ENCODE data around the gene WHRN. TPM values are rescaled to one million over a fixed set of nuclear protein-coding genes. Genes with fewer than 3 reads are reported as not detected.

The WHRN gene
- total RNA-seq, 1 experiment from 2014 or later, result 1.4 TPM

DNA sequence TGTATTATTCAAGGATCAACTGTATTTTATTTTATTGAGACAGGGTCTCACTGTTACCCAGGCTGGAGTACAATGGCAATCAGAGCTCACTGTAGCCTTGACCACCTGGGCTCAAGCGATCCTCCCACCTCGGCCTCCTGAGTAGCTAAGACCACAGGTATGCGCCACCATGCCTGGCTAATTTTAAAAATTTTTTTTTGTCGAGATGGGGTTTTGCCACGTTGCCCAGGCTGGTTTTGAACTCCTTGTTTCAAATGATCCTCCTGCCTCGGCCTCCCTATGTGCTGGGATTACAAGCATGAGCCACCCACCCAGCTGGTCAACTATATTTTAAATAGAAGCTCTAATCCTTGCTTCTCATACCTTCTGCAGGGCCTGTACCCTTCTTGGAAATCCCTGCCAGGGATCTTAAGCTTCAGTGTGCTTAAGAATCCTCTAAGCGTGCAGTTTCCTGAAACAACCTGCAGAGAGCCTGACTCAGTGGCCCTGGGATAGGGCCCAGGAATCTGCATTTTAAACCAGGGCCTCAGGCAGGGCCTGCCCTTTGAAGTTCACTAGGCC, 120.4 kb downstream of the WHRN start:
- DNase-seq (ENCODE audit: low read depth), result no peak

- no peak for DNase-seq (ENCODE audit: low read depth)
Measured at GRCh38 chr9:114384341-114384740, 120.9 kb downstream of the WHRN start.

GRCh38 chr9:114383521-114384231, 121.6 kb downstream of the WHRN start:
- DNase-seq (ENCODE audit: low read depth), result peak; percentile 84

DNA sequence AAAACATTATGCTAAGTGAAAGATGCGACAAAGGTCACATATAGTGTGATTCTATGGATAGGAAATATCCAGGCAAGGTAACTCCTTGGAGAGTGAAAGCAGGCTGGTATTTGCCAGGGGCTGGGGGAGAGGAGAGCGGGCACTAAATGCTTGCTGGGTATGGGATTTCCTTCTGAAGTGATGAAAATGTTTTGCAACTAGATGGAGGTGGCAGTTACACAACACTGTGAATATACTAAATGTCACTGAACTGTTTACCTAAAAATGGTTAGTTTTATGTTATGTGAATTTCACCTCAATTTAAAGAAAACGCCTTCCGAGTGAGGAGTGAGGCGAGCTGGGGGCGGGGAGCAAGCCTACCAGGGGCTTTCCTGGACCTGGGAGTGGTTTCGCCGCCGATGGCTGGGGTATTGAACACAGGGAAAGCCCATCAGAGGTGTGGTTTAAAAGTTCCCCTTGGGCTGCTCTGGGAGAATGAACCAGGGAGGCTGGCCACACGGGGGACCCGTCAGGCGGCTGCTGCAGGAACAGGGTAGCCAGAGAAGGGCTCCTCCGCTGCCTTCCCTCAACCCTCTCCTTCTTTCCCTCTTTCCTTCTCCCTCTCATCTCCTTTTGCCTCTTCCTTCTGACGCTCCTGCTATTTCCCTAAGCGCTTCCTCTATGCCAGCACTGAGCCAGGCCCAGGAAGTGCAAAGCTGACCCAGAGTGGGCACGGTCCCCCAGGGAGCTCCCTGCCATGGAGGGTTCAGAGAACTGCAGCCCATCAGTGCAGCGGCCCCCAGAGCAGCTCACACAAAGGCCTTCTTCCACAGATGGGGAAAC, 122.4 kb downstream of the WHRN start:
- no peak for DNase-seq (ENCODE audit: low read depth)

DNA sequence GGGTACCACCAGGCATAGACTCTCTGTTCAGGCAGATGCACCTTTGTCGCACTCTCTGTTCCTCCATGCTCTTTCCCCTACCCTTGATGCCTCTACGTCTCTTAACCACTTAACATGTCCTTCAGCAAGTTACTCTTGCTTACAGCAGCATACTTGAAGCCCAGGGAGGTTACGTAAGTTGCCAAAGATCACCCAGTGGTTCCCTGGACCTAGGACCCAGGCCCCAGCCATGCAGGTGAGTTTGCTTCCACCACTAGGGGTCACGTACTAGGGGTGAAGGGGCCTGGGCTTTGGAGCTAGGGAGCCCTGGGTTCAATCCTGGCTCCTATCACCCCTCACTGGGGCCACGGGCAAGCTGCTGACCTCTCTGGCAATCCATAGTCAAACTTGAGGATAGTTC, 126.4 kb downstream of the WHRN start:
- no peak for DNase-seq (ENCODE audit: low read depth)

GRCh38 chr9:114378016-114378415, 127.3 kb downstream of the WHRN start:
- DNase-seq (ENCODE audit: low read depth), result no peak

DNA sequence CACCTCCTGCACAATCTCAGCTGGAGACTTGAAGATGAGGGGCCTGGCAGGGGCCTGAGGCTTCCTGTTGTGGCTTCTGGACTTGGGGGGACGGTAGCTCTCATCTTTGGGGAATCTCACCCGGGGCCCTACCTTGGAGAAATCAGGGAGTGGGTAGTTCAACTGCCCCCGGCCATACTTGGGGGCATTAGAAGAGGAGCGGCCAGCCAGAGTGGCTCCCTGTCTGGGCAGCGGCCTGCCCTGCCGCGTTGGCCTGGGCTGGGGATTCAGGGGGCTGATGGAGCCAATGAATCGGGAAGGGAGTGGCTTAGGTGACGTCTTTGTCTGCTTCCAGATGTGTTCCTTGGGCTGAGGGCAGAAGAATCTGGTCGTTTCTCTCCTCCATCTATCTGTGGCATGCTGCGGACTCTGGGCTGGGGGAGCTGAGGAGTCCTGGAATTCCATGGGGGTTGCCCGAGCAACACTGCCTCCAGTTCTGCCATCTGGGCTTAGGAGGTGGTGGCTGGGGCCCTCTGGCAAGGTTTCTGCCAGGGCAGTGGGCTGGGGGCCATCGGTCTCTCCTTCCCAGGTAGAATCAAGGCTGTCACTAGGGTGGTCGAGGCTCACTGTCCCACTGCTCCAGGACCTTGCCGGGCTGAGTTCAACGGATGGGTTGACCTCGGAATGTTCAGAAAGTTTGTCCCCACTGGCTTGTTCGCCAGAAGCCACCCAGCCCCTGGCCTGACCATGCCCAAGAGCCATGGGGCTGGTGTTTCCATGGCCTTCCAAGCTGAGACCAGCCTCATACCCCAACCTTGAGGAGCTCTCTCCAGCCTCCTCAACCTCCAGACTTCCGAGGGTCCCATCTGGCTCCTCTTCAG, 128.5 kb downstream of the WHRN start:
- DNase-seq (ENCODE audit: low read depth), result no peak

- no peak for DNase-seq (ENCODE audit: low read depth)
Measured at GRCh38 chr9:114375386-114376175, 129.7 kb downstream of the WHRN start.

DNA sequence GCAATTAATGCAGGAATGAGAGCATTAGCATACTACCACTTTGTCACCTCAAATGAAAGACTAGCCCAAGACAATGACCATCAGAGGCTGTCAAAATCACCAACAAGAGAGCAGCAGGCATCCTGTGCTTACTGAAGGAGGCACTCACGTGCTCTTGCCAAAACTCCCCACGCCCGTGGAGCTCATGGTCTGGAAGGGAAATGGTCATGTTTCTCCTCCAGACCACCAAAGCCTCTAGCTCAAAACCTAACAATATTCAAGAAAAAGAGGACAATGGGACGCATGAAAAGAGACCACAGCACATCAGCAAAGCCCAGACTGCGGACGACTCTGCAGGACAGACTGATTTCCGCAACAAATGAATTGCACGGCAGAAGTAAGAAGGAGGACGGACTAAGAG, 130.3 kb downstream of the WHRN start:
- DNase-seq (ENCODE audit: low read depth), result no peak

DNA sequence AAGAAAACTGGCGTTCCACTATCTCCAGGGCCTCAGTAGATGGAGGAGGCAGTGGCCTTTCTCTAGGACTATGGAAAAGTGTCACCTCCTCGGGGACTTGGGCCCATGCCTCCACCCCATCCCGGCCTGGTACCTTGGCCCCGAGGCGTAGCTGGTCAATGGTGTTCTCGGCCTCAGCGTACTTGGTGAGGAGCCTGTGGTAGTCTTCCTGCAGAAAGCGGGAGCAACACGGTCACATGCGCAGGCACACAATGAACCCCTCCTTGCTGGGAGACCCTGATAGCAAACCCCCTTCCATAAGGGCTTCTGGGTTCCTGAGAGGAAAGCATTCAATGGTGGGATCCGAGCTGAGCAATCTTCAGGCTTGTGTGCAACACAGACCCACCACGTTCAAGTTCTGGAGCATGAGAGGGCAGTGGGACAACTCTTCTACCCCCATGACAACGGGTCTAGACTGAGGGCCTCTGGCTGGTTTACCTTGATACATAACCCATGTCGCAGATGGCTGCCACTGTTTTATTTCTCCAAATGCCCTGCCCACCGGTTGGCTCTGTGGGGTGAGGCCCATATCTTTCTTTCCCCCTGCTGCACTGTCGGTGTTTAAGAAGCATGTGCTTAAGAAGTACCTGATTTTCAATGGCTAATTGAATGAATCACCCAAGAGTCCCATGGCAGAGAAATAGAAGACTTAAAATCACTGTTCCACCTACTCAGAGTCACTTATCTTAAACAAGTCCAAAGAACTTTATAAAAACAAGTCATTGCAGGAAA, 131.1 kb downstream of the WHRN start:
- DNase-seq (ENCODE audit: low read depth), result no peak

- DNase-seq (ENCODE audit: low read depth), result no peak
Measured at GRCh38 chr9:114372921-114373448, 132.3 kb downstream of the WHRN start.

DNA sequence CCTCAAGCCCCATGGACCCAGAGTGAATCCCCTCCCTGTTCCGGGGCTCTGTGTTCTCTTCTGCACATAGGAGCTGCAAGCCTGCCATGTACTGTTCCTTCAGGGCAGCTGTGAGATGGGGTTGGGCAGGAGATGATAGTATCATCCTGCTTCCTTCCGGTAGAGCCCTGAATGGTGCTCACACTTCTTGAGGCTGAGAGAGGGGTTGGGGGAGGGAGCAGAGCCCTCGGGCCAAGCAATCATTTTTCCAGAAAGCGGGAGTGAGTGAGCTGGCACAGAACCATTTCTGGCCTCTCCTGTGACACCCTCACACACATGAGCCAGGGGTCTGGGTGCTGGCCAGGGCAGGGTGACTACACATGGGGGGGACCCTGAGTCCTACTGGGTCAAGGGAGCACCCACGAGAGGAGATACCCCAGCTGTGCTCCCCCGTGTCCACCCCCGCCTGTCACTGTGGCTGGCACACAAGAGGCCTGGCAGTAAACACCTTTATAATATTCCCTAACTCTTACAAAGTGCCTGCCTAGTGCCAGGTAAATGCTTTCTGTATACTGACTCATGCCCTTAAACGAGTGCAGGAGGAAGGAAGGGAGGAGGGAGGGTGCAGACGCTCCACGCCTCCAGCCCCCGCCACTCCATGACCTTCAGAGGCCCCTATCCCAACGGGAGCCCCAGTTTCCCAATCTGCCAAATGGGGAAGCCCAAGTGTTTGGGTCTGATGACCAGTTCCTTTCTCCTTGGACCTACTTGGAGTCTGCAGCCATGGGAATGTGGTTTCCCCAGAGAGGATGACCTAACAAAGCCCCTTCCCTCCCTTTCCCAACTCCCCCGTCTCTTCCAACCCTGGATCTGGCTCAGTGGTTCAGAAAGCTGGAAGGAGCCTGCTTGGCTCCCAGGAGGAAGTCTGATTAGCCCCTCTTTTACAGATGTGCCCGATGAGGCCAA, 133.0 kb downstream of the WHRN start:
- DNase-seq (ENCODE audit: low read depth), result no peak

DNA sequence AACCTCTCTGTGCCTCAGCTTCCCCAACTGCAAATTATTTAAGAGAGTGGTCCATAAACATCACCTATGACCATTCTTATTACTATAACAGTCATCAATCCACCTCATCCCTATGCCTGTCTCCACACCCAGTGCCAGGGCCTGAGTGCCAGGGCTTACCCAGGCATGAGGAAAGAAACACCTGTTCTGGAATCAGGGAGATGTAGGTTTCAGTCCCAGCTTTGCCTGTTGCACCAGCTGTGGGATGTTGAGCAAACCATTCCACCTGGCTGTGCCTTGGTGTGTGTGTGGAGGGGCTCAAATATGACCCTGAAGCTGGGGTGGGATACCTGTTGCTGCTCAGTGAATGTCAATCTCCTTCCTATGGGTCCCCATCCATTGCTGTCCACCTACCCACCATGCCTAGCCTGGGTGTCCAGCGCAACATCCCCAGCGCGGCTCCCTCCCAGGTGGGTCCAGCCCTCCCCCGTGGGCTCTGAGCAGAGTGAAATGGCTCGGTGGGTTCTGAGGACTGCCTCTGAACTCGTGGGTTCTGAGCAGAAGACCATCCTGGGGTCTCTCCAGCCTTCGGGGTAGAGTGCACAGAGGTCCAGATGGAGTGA, 133.8 kb downstream of the WHRN start:
- DNase-seq (ENCODE audit: low read depth), result no peak

- no peak for DNase-seq (ENCODE audit: low read depth)
Measured at GRCh38 chr9:114370968-114371320, 134.3 kb downstream of the WHRN start.

GRCh38 chr9:114370251-114370967, 134.9 kb downstream of the WHRN start:
- DNase-seq (ENCODE audit: low read depth), result no peak

DNA sequence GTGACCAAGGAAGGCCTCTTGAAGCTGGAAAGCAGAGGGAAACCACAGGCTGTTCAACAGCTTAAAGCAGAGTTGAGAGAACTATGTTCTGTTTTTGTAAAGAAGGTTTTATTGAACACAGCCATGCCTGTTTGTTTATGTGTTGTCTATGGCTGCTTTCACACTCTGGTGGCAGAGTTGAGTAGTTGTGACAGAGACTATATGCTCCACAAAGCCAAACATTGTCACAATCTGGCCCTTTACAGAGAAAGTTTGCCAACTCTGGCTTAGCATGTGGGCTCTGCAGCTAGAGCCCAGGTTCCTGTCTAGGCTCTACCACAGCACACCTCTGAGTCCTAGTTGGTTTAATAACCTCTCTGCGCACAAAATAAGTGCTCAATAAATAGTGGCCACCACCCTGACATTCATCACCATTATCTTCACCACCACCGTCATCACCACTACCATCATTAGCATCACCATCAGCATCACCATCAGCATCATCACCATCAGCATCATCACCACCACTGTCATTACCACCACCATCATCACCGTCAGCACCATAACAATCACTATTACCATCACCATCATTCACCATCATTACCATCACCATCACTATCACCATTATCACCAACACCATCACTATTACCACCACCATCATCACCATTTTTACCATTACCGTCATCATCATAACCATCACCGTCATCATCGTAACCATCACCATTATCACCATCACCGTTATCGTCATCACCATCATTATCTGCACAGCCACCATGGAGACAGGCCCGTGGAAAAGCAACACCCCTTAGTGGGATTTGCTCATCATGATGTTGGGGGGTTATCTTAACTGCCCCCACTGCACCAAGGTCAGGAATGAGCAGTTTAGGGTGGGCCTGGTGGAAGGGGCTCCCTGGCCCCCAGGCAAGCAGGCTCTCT, 135.8 kb downstream of the WHRN start:
- no peak for DNase-seq (ENCODE audit: low read depth)
